HG02943 (cell line): Measurements from ENCODE around the gene MPRIP.
"Not testable (repeated sequence)": the region's sequence is repeated elsewhere in the genome, so short reads cannot be mapped to it uniquely, and the experiment has no call there.

Source experiments
- ATAC-seq: cut with Tn5 transposase; IDR thresholded peaks from one replicate; pipeline ENCODE4 v1.9.1; 2021; ENCODE audit warnings: mild to moderate bottlenecking, low read depth, moderate library complexity; ENCODE audit not compliant: unreplicated experiment

MPRIP gene

GRCh38 chr17:17013828-17014747, 28.2 kb upstream of the MPRIP start:
- ATAC-seq, result not testable (repeated sequence)

GRCh38 chr17:17014748-17015124, 27.5 kb upstream of the MPRIP start:
- not testable (repeated sequence) for ATAC-seq

GRCh38 chr17:17015230-17015629, 27.0 kb upstream of the MPRIP start:
- ATAC-seq, result no peak

- ATAC-seq, result not testable (repeated sequence)
These were observed 25.8 kb upstream of the MPRIP start for GRCh38 chr17:17016199-17017197.

GRCh38 chr17:17017343-17018014, 24.8 kb upstream of the MPRIP start:
- no peak for ATAC-seq

GRCh38 chr17:17018021-17018441, 24.2 kb upstream of the MPRIP start:
- ATAC-seq, result no peak

- ATAC-seq, result no peak
These were observed 23.4 kb upstream of the MPRIP start for GRCh38 chr17:17018612-17019429.

- ATAC-seq, result no peak
These were observed 22.9 kb upstream of the MPRIP start for GRCh38 chr17:17019430-17019762.

GRCh38 chr17:17019891-17020456, 22.3 kb upstream of the MPRIP start:
- ATAC-seq, result no peak

- ATAC-seq, result no peak
These were observed 21.4 kb upstream of the MPRIP start for GRCh38 chr17:17020821-17021193.

GRCh38 chr17:17021194-17021863, 20.9 kb upstream of the MPRIP start:
- no peak for ATAC-seq

- ATAC-seq, result no peak
These were observed 20.2 kb upstream of the MPRIP start for GRCh38 chr17:17022011-17022410.

GRCh38 chr17:17022456-17022855, 19.8 kb upstream of the MPRIP start:
- ATAC-seq, result no peak

GRCh38 chr17:17024778-17025300, 17.4 kb upstream of the MPRIP start:
- no peak for ATAC-seq

GRCh38 chr17:17025621-17026020, 16.6 kb upstream of the MPRIP start:
- no peak for ATAC-seq

GRCh38 chr17:17026163-17026562, 16.1 kb upstream of the MPRIP start:
- no peak for ATAC-seq

GRCh38 chr17:17027442-17028058, 14.7 kb upstream of the MPRIP start:
- ATAC-seq, result no peak
